ENCODE measurements around the gene NPDC1. TPM values are rescaled to one million over a fixed set of nuclear protein-coding genes. Genes with fewer than 3 reads are reported as not detected.
A peak's percentile ranks its signal among the peaks of the same experiment; 100 is the strongest.

The NPDC1 gene
- total RNA-seq, 4 donors from 2014 or later: 11.3 to 22.3 (median 19.0) TPM

- intact Hi-C loops (cut with DNase I; ENCODE audit: low total_unique reads): no loop called here
- TF ChIP-seq CTCF (IDR thresholded peaks at IDR 0.05 in 4 of 5, conservative IDR thresholded peaks at IDR 0.05 in 1 of 5) (no peak), POLR2A (IDR thresholded peaks at IDR 0.05) (no peak)
- Histone ChIP-seq H3K27me3 (peaks cover 11 to 37% (median 30%) of the 10 kb centered on the region in 3 donors), H3K4me1 (peaks cover 6 to 12% of the 10 kb centered on the region in 2 donors), H3K36me3 (no peaks in the 10 kb centered on the region), H3K27ac (no peak overlapping the region), H3K4me3 (no peak overlapping the region), H3K9me3 (no peaks in the 10 kb centered on the region)
- DNase-seq (no peak), ATAC-seq (no peak)
- in situ Hi-C loops (cut with MboI; ENCODE audit: low sequenced_read_pairs in 4 of 4): no loop called here
These were observed 11.6 kb upstream of the NPDC1 start for GRCh38 chr9:137057545-137057944.

- Histone ChIP-seq H3K9me3 (no peaks in the 10 kb centered on the region), H3K4me3 (no peak overlapping the region), H3K27me3 (peaks cover 17 to 43% (median 36%) of the 10 kb centered on the region in 3 donors), H3K36me3 (no peaks in the 10 kb centered on the region), H3K27ac (no peak overlapping the region), H3K4me1 (peaks cover 6 to 12% of the 10 kb centered on the region in 2 donors)
- DNase-seq (no peak), ATAC-seq (no peak)
- TF ChIP-seq CTCF (IDR thresholded peaks at IDR 0.05 in 4 of 5, conservative IDR thresholded peaks at IDR 0.05 in 1 of 5): no peak
- in situ Hi-C loops (cut with MboI; ENCODE audit: low sequenced_read_pairs in 4 of 4): no loop called here
- intact Hi-C loops (cut with DNase I; ENCODE audit: low total_unique reads): no loop called here
These were observed 10.9 kb upstream of the NPDC1 start for GRCh38 chr9:137056739-137057415.

GRCh38 chr9:137055385-137056364, 9.7 kb upstream of the NPDC1 start:
- TF ChIP-seq CTCF (IDR thresholded peaks at IDR 0.05 in 4 of 5, conservative IDR thresholded peaks at IDR 0.05 in 1 of 5): no peak
- no peak for TF ChIP-seq POLR2A (IDR thresholded peaks at IDR 0.05)
- Histone ChIP-seq H3K4me1 (peaks cover 6 to 12% of the 10 kb centered on the region in 2 donors), H3K36me3 (no peaks in the 10 kb centered on the region), H3K27me3 (peaks cover 18 to 52% (median 46%) of the 10 kb centered on the region in 3 donors), H3K27ac (peak overlapping the region in 3 of 4 donors; percentile 49 to 64 (median 63)), H3K4me3 (peak overlapping the region in 1 of 4 donors; percentile 17), H3K9me3 (no peaks in the 10 kb centered on the region)
- in situ Hi-C loops (cut with MboI; ENCODE audit: low sequenced_read_pairs in 4 of 4) (no loop called here), intact Hi-C loops (cut with DNase I; ENCODE audit: low total_unique reads) (no loop called here)
- DNase-seq (peak in 1 of 2 donors; percentile 42), ATAC-seq (peak; percentile 43 to 59)

DNA sequence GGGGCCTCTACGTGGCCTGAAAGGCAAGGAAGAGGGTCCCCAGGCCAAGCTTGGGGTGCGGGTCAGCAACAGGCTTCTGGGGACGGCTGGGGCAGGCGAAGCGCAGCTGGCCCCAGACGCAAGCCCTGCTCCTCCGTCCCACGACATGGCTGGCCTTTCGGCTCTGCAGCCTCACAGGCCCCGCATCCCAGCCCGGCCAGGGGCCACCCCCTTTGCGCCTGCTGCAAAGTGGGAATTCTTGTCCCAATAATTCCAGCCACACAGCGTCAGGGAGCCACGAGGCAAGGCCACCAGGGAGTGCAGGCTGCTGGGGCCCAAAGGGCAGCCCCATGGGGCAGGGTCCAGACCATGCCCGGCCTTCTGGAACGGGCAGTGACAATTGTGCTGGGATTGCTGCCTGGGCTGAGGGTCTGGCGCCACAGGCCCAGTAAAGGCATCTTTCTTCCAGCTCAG, 9.0 kb upstream of the NPDC1 start:
- DNase-seq (no peak), ATAC-seq (no peak)
- intact Hi-C loops (cut with DNase I; ENCODE audit: low total_unique reads) (no loop called here), in situ Hi-C loops (cut with MboI; ENCODE audit: low sequenced_read_pairs in 4 of 4) (no loop called here)
- Histone ChIP-seq H3K27ac (peak overlapping the region in 3 of 4 donors; percentile 49 to 64 (median 63)), H3K36me3 (no peaks in the 10 kb centered on the region), H3K4me1 (peaks cover 6 to 12% of the 10 kb centered on the region in 2 donors), H3K4me3 (no peak overlapping the region), H3K27me3 (peaks cover 18 to 52% (median 52%) of the 10 kb centered on the region in 3 donors), H3K9me3 (no peaks in the 10 kb centered on the region)
- TF ChIP-seq POLR2A (IDR thresholded peaks at IDR 0.05): no peak
- no peak for TF ChIP-seq CTCF (IDR thresholded peaks at IDR 0.05 in 4 of 5, conservative IDR thresholded peaks at IDR 0.05 in 1 of 5)
